Stimulated activated CD4-positive, alpha-beta T cell treated with anti-CD3 and anti-CD28 coated beads, Interleukin-1b, Interleukin-23, amount 100 ng/mL, for 48 hours (primary cell): ENCODE data around the gene CLCN1.

Experiments used
- DNase-seq: peaks from one replicate; pipeline ENCODE4 v3.0.0-alpha.2; 2020

CLCN1 gene

GRCh38 chr7:143296686-143297085 lies 19.2 kb upstream of the CLCN1 start:
- DNase-seq, result no peak

- no peak for DNase-seq
Measured at GRCh38 chr7:143299346-143299745, 16.6 kb upstream of the CLCN1 start.

GRCh38 chr7:143299840-143300239 lies 16.1 kb upstream of the CLCN1 start:
- peak; percentile 59 for DNase-seq

GRCh38 chr7:143300959-143301935 lies 14.7 kb upstream of the CLCN1 start:
- DNase-seq, result no peak

GRCh38 chr7:143303733-143304132 lies 12.2 kb upstream of the CLCN1 start:
- DNase-seq, result no peak

GRCh38 chr7:143304938-143305337 lies 11.0 kb upstream of the CLCN1 start:
- DNase-seq, result no peak

GRCh38 chr7:143305423-143306070 lies 10.4 kb upstream of the CLCN1 start:
- peak; percentile 72 for DNase-seq

- no peak for DNase-seq
Measured at GRCh38 chr7:143308632-143309031, 7.3 kb upstream of the CLCN1 start.

GRCh38 chr7:143314127-143314526 lies 1.8 kb upstream of the CLCN1 start:
- no peak for DNase-seq

GRCh38 chr7:143316492-143316891 lies 581 bp downstream of the CLCN1 start:
- no peak for DNase-seq

GRCh38 chr7:143318661-143319060 lies 2.8 kb downstream of the CLCN1 start:
- DNase-seq, result no peak

- no peak for DNase-seq
Measured at GRCh38 chr7:143320620-143321019, 4.7 kb downstream of the CLCN1 start.

- no peak for DNase-seq
Measured at GRCh38 chr7:143321242-143321641, 5.3 kb downstream of the CLCN1 start.

GRCh38 chr7:143321734-143322133 lies 5.8 kb downstream of the CLCN1 start:
- DNase-seq, result no peak

- DNase-seq, result no peak
Measured at GRCh38 chr7:143322760-143323633, 7.1 kb downstream of the CLCN1 start.

GRCh38 chr7:143323653-143324052 lies 7.7 kb downstream of the CLCN1 start:
- DNase-seq, result no peak

- DNase-seq, result no peak
Measured at GRCh38 chr7:143325240-143325639, 9.3 kb downstream of the CLCN1 start.

- no peak for DNase-seq
Measured at GRCh38 chr7:143327903-143328302, 12.0 kb downstream of the CLCN1 start.

- no peak for DNase-seq
Measured at GRCh38 chr7:143329471-143330170, 13.7 kb downstream of the CLCN1 start.

- DNase-seq, result no peak
Measured at GRCh38 chr7:143331179-143331801, 15.4 kb downstream of the CLCN1 start.

GRCh38 chr7:143334244-143334643 lies 18.3 kb downstream of the CLCN1 start:
- no peak for DNase-seq

- no peak for DNase-seq
Measured at GRCh38 chr7:143337216-143337615, 21.3 kb downstream of the CLCN1 start.
